Naive B cell (primary cell): Measurements from ENCODE around the gene TP53I13. TPM values are rescaled to one million over a fixed set of nuclear protein-coding genes. Genes with fewer than 3 reads are reported as not detected.

Experiments used
- ATAC-seq, 2 donors: fragments of 150-1000 bp; cut with Tn5 transposase; 2 replicates each; pipeline ENCODE4 v1.10.0; 2021; ENCODE audit warnings: low read depth in 2 of 2, mild to moderate bottlenecking in 2 of 2, moderate library complexity in 2 of 2
- DNase-seq: peaks from one replicate; pipeline ENCODE4 v3.0.0; 2022
- H3K27ac Mint-ChIP-seq, 6 donors: one replicate each; pipeline ENCODE4 v1.8.0; 2020 to 2022; ENCODE audit warnings: mild to moderate bottlenecking in 6 of 6, mixed read lengths in 6 of 6, moderate library complexity in 5 of 6, inconsistent platforms in 2 of 6
- H3K27me3 Mint-ChIP-seq, 3 donors: one replicate each; pipeline ENCODE4 v1.8.0; 2021 to 2022; ENCODE audit warnings: mixed read lengths in 3 of 3, mild to moderate bottlenecking in 1 of 3
- H3K36me3 Mint-ChIP-seq, 2 donors: one replicate each; pipeline ENCODE4 v1.8.0; 2020 to 2022; ENCODE audit warnings: mixed read lengths in 2 of 2, inconsistent platforms in 1 of 2, mild to moderate bottlenecking in 1 of 2
- H3K4me1 Mint-ChIP-seq, 3 donors: one replicate each; pipeline ENCODE4 v1.8.0; 2020 to 2022; ENCODE audit warnings: mixed read lengths in 3 of 3, inconsistent platforms in 1 of 3, mild to moderate bottlenecking in 1 of 3, moderate library complexity in 1 of 3
- H3K4me3 Mint-ChIP-seq, 8 donors: one replicate each; pipeline ENCODE4 v1.8.0; 2020 to 2022; ENCODE audit warnings: mild to moderate bottlenecking in 8 of 8, mixed read lengths in 8 of 8, moderate library complexity in 8 of 8, inconsistent platforms in 2 of 8
- H3K9me3 Mint-ChIP-seq, 7 donors: one replicate each; pipeline ENCODE4 v1.8.0; 2020 to 2022; ENCODE audit warnings: mixed read lengths in 7 of 7, mild to moderate bottlenecking in 5 of 7, inconsistent platforms in 2 of 7, moderate library complexity in 1 of 7
- polyA plus RNA-seq, 6 donors: library from polyadenylated mRNA; unstranded; fragments of 300-500 nt; fragmentation: Illumina TruSeq; gene quantifications; one replicate each; pipeline ENCODE4 v1.2.3, GENCODE V29; 2021; ENCODE audit warnings: low read depth in 6 of 6

TP53I13 gene
- polyA plus RNA-seq, 6 donors from 2014 or later = 28.1 to 41.5 (median 38.4) TPM

- H3K27ac Mint-ChIP-seq = peak overlapping the region in 1 of 6 donors; percentile 22
- no peak for DNase-seq
- H3K4me1 Mint-ChIP-seq = peaks cover 21 to 47% (median 42%) of the 10 kb centered on the region in 3 donors
- peak overlapping the region; percentile 80 to 93 (median 88) for H3K4me3 Mint-ChIP-seq
- ATAC-seq = no peak
- no peaks in the 10 kb centered on the region for H3K9me3 Mint-ChIP-seq
- peaks cover 11 to 29% (median 16%) of the 10 kb centered on the region in 3 donors for H3K27me3 Mint-ChIP-seq
- no peaks in the 10 kb centered on the region for H3K36me3 Mint-ChIP-seq
Measured at GRCh38 chr17:29614349-29615047, 46.0 kb downstream of the TP53I13 start.

DNA sequence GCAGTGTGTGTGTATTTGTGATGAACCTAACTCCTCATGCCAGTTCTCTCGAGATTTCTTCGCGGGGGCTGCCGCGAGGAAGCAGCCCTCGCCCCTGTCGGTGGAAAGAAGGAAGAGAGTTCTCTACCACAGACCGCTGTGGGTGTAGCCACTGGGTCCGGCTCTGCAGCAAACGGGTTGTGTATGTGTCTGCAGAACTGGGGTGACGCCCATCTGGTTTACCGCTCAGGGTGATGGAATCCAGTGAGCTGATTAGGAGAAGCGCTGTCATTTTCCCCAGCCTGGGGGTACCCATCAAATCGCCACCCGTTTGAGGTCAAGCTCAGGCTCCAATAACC is 46.5 kb downstream of the TP53I13 start:
- H3K9me3 Mint-ChIP-seq = no peaks in the 10 kb centered on the region
- ATAC-seq (peak; percentile 11 to 20), DNase-seq (peak; percentile 41)
- peak overlapping the region; percentile 80 to 93 (median 88) for H3K4me3 Mint-ChIP-seq
- no peaks in the 10 kb centered on the region for H3K36me3 Mint-ChIP-seq
- peaks cover 11 to 29% (median 16%) of the 10 kb centered on the region in 3 donors for H3K27me3 Mint-ChIP-seq
- peaks cover 21 to 47% (median 42%) of the 10 kb centered on the region in 3 donors for H3K4me1 Mint-ChIP-seq
- H3K27ac Mint-ChIP-seq = peak overlapping the region in 2 of 6 donors; percentile 26 to 61

GRCh38 chr17:29615492-29616299 is 47.2 kb downstream of the TP53I13 start:
- ATAC-seq = peak; percentile 48 to 53
- peak overlapping the region in 1 of 6 donors; percentile 64 for H3K27ac Mint-ChIP-seq

DNA sequence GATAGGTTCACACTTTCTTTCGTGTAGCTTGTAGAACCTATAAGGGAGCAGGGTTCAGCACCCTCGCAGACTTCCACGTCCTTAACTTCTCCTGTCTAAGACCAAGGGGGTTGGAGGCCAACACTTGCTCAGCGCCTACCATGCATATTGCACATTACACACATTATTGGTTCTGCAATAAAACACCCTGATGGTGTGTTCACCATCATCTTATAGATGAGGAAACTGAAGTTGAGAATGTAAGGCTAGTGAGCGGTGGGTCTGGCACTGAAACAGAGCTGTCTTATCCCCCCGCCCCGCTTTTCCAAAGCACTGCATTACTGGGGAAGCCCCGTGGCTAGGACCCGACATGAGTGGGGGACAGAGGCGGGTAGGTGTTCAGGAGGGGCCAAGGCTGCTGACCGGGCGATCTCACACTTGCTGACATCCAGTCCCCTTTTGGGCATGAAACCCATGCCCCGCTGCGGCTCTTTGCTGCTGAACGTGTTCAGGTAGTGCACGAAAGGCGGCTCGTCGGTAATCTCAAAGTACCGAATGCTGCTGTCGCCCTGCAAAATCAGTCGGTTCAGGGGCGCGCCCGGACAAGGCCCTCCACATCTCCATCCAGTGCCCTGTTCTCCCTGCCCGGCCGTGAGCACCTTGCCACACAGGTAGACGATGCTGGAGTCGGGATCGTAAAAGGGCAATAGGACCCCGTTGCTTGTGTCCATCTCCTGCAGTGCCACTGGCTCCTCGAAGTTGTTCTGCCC is 48.0 kb downstream of the TP53I13 start:
- peaks cover 11 to 29% (median 16%) of the 10 kb centered on the region in 3 donors for H3K27me3 Mint-ChIP-seq
- peaks cover 21 to 47% (median 44%) of the 10 kb centered on the region in 3 donors for H3K4me1 Mint-ChIP-seq
- no peak for DNase-seq

More at GRCh38 chr17:29615492-29616299, 47.2 kb downstream of the TP53I13 start:
- Mint-ChIP-seq H3K4me3 (peak overlapping the region; percentile 80 to 93 (median 88)), H3K27me3 (peaks cover 11 to 29% (median 16%) of the 10 kb centered on the region in 3 donors), H3K4me1 (peaks cover 21 to 47% (median 42%) of the 10 kb centered on the region in 3 donors), H3K9me3 (no peaks in the 10 kb centered on the region), H3K36me3 (no peaks in the 10 kb centered on the region)
- DNase-seq = peak; percentile 81

GRCh38 chr17:29617125-29617480 is 48.6 kb downstream of the TP53I13 start:
- ATAC-seq (peak; percentile 68 to 73), DNase-seq (peak; percentile 80)
- H3K27ac Mint-ChIP-seq = peak overlapping the region in 3 of 6 donors; percentile 30 to 82 (median 42)
- no peaks in the 10 kb centered on the region for H3K9me3 Mint-ChIP-seq
- H3K4me1 Mint-ChIP-seq = peaks cover 26 to 52% (median 51%) of the 10 kb centered on the region in 3 donors
- H3K36me3 Mint-ChIP-seq = no peaks in the 10 kb centered on the region
- peaks cover 11 to 29% (median 16%) of the 10 kb centered on the region in 3 donors for H3K27me3 Mint-ChIP-seq
- H3K4me3 Mint-ChIP-seq = peak overlapping the region; percentile 80 to 93 (median 88)

More for the DNA sequence above, 48.0 kb downstream of the TP53I13 start:
- H3K27ac Mint-ChIP-seq = peak overlapping the region in 2 of 6 donors; percentile 30 to 61
- H3K4me3 Mint-ChIP-seq = peak overlapping the region; percentile 80 to 93 (median 88)
- no peaks in the 10 kb centered on the region for H3K36me3 Mint-ChIP-seq
- ATAC-seq = no peak
- H3K9me3 Mint-ChIP-seq = no peaks in the 10 kb centered on the region

- Mint-ChIP-seq H3K27me3 (peaks cover 11 to 29% (median 16%) of the 10 kb centered on the region in 3 donors), H3K4me3 (peak overlapping the region; percentile 80 to 93 (median 88)), H3K4me1 (peaks cover 27 to 55% (median 53%) of the 10 kb centered on the region in 3 donors), H3K36me3 (no peaks in the 10 kb centered on the region), H3K9me3 (no peaks in the 10 kb centered on the region), H3K27ac (peak overlapping the region in 3 of 6 donors; percentile 42 to 82 (median 82))
- peak; percentile 62 for ATAC-seq
- DNase-seq = peak; percentile 83
Measured at GRCh38 chr17:29617481-29618271, 49.2 kb downstream of the TP53I13 start.

- no peak overlapping the region for H3K27ac Mint-ChIP-seq
- H3K27me3 Mint-ChIP-seq = peaks cover 11 to 29% (median 16%) of the 10 kb centered on the region in 3 donors
- H3K4me1 Mint-ChIP-seq = peaks cover 30 to 63% (median 60%) of the 10 kb centered on the region in 3 donors
- DNase-seq (no peak), ATAC-seq (no peak)
- no peaks in the 10 kb centered on the region for H3K9me3 Mint-ChIP-seq
- no peaks in the 10 kb centered on the region for H3K36me3 Mint-ChIP-seq
- peak overlapping the region; percentile 20 to 93 (median 82) for H3K4me3 Mint-ChIP-seq
Measured at GRCh38 chr17:29618272-29619065, 50.0 kb downstream of the TP53I13 start.

- ATAC-seq = no peak
- Mint-ChIP-seq H3K4me1 (peaks cover 30 to 59% (median 56%) of the 10 kb centered on the region in 3 donors), H3K27me3 (peaks cover 11 to 24% (median 16%) of the 10 kb centered on the region in 3 donors), H3K27ac (no peak overlapping the region), H3K36me3 (no peaks in the 10 kb centered on the region), H3K9me3 (no peaks in the 10 kb centered on the region), H3K4me3 (no peak overlapping the region)
- DNase-seq = no peak
Measured at GRCh38 chr17:29619251-29619650, 50.8 kb downstream of the TP53I13 start.

GRCh38 chr17:29620271-29620670 is 51.8 kb downstream of the TP53I13 start:
- H3K9me3 Mint-ChIP-seq = no peaks in the 10 kb centered on the region
- peaks cover 11 to 15% (median 12%) of the 10 kb centered on the region in 3 donors for H3K27me3 Mint-ChIP-seq
- DNase-seq (no peak), ATAC-seq (no peak)
- no peaks in the 10 kb centered on the region for H3K36me3 Mint-ChIP-seq
- peaks cover 23 to 49% (median 48%) of the 10 kb centered on the region in 3 donors for H3K4me1 Mint-ChIP-seq
- no peak overlapping the region for H3K27ac Mint-ChIP-seq
- H3K4me3 Mint-ChIP-seq = peak overlapping the region in 3 of 8 donors; percentile 4 to 60 (median 5)

DNA sequence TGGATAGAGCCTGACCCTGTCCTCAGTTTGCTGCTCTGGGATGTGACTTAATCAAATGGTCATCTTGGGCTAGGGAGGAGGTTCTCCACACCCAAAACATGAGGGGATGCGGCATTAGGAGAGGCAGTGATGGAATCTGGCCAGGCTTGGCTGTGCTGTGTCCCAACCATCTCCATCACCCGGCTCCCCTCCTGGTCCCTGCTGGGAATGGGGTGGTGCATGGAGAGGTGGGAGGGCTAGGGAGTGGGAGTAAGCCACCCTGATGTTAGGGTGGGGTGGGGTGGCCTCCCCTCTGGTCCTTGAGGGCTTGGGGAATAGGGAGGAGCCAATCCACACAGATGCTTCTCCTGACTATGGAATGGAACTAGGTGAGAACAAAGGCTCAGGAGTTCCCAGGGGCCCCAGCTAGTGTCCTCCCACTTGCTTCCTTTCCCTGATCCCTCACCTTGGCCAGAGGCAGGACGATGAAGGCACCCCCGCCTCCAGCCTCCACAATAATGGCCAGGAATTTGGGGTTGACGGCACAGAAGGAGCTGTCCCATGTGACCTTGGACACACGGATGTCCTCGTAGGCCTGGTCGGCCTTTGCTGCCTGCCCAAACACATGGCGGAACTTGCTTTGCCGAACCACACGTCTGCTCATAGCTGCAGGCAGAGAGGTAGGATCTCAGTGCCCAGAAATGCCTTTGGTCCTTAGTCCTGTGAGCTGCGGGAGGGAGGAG is 52.4 kb downstream of the TP53I13 start:
- ATAC-seq (no peak), DNase-seq (no peak)
- Mint-ChIP-seq H3K27me3 (peaks cover 8 to 12% (median 11%) of the 10 kb centered on the region in 3 donors), H3K4me3 (peak overlapping the region in 6 of 8 donors; percentile 72 to 89 (median 78)), H3K9me3 (no peaks in the 10 kb centered on the region), H3K36me3 (no peaks in the 10 kb centered on the region), H3K27ac (no peak overlapping the region), H3K4me1 (peaks cover 19 to 42% (median 42%) of the 10 kb centered on the region in 3 donors)

GRCh38 chr17:29621751-29622194 is 53.3 kb downstream of the TP53I13 start:
- H3K4me3 Mint-ChIP-seq = peak overlapping the region; percentile 72 to 93 (median 80)
- peaks cover 14 to 37% (median 34%) of the 10 kb centered on the region in 3 donors for H3K4me1 Mint-ChIP-seq
- peak overlapping the region in 2 of 6 donors; percentile 75 to 90 for H3K27ac Mint-ChIP-seq
- no peaks in the 10 kb centered on the region for H3K9me3 Mint-ChIP-seq
- DNase-seq = no peak
- peaks cover 5 to 7% (median 6%) of the 10 kb centered on the region in 3 donors for H3K27me3 Mint-ChIP-seq
- H3K36me3 Mint-ChIP-seq = no peaks in the 10 kb centered on the region
- ATAC-seq = no peak
